DOHH2 (cell line): ENCODE data around the gene GPRC5B.

Experiments
- H3F3A ChIP-seq: fragments of 200-600 bp; sonication (generic), shearing (Covaris generic); 2 replicates; pipeline ENCODE4 v1.6.0; 2016; ENCODE audit warnings: antibody characterized with exemption, mild to moderate bottlenecking; ENCODE audit not compliant: control insufficient read depth, insufficient read depth
- H3K27ac ChIP-seq: fragments of 200-600 bp; sonication (generic); 2 replicates; pipeline ENCODE4 v1.5.1; 2014; ENCODE audit warnings: low read depth, mild to moderate bottlenecking, low read length, moderate library complexity
- H3K27me3 ChIP-seq: fragments of 200-600 bp; sonication (generic); 2 replicates; pipeline ENCODE4 v1.6.1; 2014; ENCODE audit warnings: mild to moderate bottlenecking, low read length, mixed read lengths; ENCODE audit not compliant: control insufficient read depth
- H3K36me3 ChIP-seq: fragments of 200-600 bp; sonication (generic); 2 replicates; pipeline ENCODE4 v1.6.1; 2014; ENCODE audit warnings: mild to moderate bottlenecking, low read length, moderate library complexity, mixed read lengths; ENCODE audit not compliant: control insufficient read depth
- H3K4me1 ChIP-seq: fragments of 200-600 bp; sonication (generic); 2 replicates; pipeline ENCODE4 v1.6.1; 2014; ENCODE audit warnings: mild to moderate bottlenecking, low read length, mixed read lengths; ENCODE audit not compliant: control insufficient read depth
- H3K4me2 ChIP-seq: fragments of 200-600 bp; sonication (generic); 2 replicates; pipeline ENCODE4 v1.6.0; 2014; ENCODE audit warnings: mild to moderate bottlenecking, low read length, moderate library complexity
- H3K4me3 ChIP-seq: fragments of 200-600 bp; sonication (generic); 2 replicates; pipeline ENCODE4 v1.5.1; 2014; ENCODE audit warnings: mild to moderate bottlenecking, low read length, mixed read lengths
- H3K79me2 ChIP-seq: fragments of 200-600 bp; sonication (generic); 2 replicates; pipeline ENCODE4 v1.6.1; 2014; ENCODE audit warnings: mild to moderate bottlenecking, low read length, mixed read lengths; ENCODE audit not compliant: control insufficient read depth
- H3K9me2 ChIP-seq: fragments of 200-600 bp; sonication (generic); replicated peaks from 2 replicates; pipeline ENCODE4 v1.6.1; 2014; ENCODE audit warnings: mild to moderate bottlenecking, low read length, mixed read lengths; ENCODE audit not compliant: control insufficient read depth
- H3K9me3 ChIP-seq: fragments of 200-600 bp; sonication (generic); 2 replicates; pipeline ENCODE4 v1.6.1; 2014; ENCODE audit warnings: antibody characterized with exemption, low read length, mixed read lengths; ENCODE audit not compliant: control insufficient read depth, insufficient read depth
- H4K20me1 ChIP-seq: fragments of 200-600 bp; sonication (generic); 2 replicates; pipeline ENCODE4 v1.6.0; 2014; ENCODE audit warnings: low read depth, mild to moderate bottlenecking, antibody characterized with exemption, low read length, moderate library complexity; ENCODE audit not compliant: control insufficient read depth, insufficient read depth
- CTCF ChIP-seq: fragments of 200-600 bp; sonication (generic); IDR thresholded peaks from one replicate; pipeline ENCODE4 v1.5.1; 2014; ENCODE audit warnings: antibody characterized with exemption, mild to moderate bottlenecking, low read depth, low read length; ENCODE audit not compliant: poor library complexity, severe bottlenecking
- EZH2phosphoT487 ChIP-seq: fragments of 200-600 bp; sonication (generic); IDR thresholded peaks from 2 replicates; pipeline ENCODE4 v1.6.1; 2017; ENCODE audit warnings: borderline replicate concordance, mild to moderate bottlenecking, antibody characterized with exemption, low read length, moderate library complexity, mixed read lengths

Gene GPRC5B

GRCh38 chr16:19854543-19854876 lies 30.1 kb downstream of the GPRC5B start:
- Histone ChIP-seq H3K36me3 (no peaks in the 10 kb centered on the region), H3K4me2 (no peak overlapping the region), H3K79me2 (no peaks in the 10 kb centered on the region), H3K4me3 (no peak overlapping the region), H3F3A (no peaks in the 10 kb centered on the region), H3K4me1 (no peaks in the 10 kb centered on the region), H3K9me3 (no peaks in the 10 kb centered on the region), H3K27me3 (0 out of 2 replicates have a peak, but pooled peaks cover 3% of the 10 kb centered on the region), H4K20me1 (no peaks in the 10 kb centered on the region), H3K9me2 (no peaks in the 10 kb centered on the region), H3K27ac (no peak overlapping the region)
- no peak for TF ChIP-seq EZH2phosphoT487
- no peak for TF ChIP-seq CTCF

- no peaks in the 10 kb centered on the region for H3K9me3 ChIP-seq
- no peaks in the 10 kb centered on the region for H3K9me2 ChIP-seq
- no peaks in the 10 kb centered on the region for H3K36me3 ChIP-seq
- no peaks in the 10 kb centered on the region for H3F3A ChIP-seq
- H3K27me3 ChIP-seq, result 0 out of 2 replicates have a peak, but pooled peaks cover 3% of the 10 kb centered on the region
- H3K4me2 ChIP-seq, result no peak overlapping the region
- no peaks in the 10 kb centered on the region for H3K79me2 ChIP-seq
- no peak overlapping the region for H3K4me3 ChIP-seq
- no peak overlapping the region for H3K27ac ChIP-seq
- no peaks in the 10 kb centered on the region for H4K20me1 ChIP-seq
- no peaks in the 10 kb centered on the region for H3K4me1 ChIP-seq
- TF ChIP-seq EZH2phosphoT487, result no peak
- no peak for TF ChIP-seq CTCF
Observed at GRCh38 chr16:19853742-19854542, 30.7 kb downstream of the GPRC5B start.

GRCh38 chr16:19853132-19853741 lies 31.4 kb downstream of the GPRC5B start:
- Histone ChIP-seq H3K9me2 (no peaks in the 10 kb centered on the region), H3K4me1 (no peaks in the 10 kb centered on the region), H3K79me2 (no peaks in the 10 kb centered on the region), H4K20me1 (no peaks in the 10 kb centered on the region), H3K27ac (no peak overlapping the region), H3F3A (no peaks in the 10 kb centered on the region), H3K4me3 (no peak overlapping the region), H3K36me3 (no peaks in the 10 kb centered on the region), H3K27me3 (0 out of 2 replicates have a peak, but pooled peaks cover 3% of the 10 kb centered on the region), H3K4me2 (no peak overlapping the region), H3K9me3 (no peaks in the 10 kb centered on the region)
- TF ChIP-seq CTCF (no peak), EZH2phosphoT487 (no peak)
